GM18508 (cell line): ENCODE data around the gene PASD1.

ENCODE experiments used
- ATAC-seq: cut with Tn5 transposase; IDR thresholded peaks from one replicate; pipeline ENCODE4 v1.9.1; 2021; ENCODE audit warnings: moderate number of reproducible peaks; ENCODE audit not compliant: insufficient read depth, unreplicated experiment

PASD1 gene

GRCh38 chrX:151698485-151698884, 135.0 kb downstream of the PASD1 start:
- ATAC-seq = no peak

GRCh38 chrX:151699746-151700145, 136.3 kb downstream of the PASD1 start:
- no peak for ATAC-seq

GRCh38 chrX:151700581-151700980, 137.1 kb downstream of the PASD1 start:
- ATAC-seq = no peak

- ATAC-seq = no peak
Measured at GRCh38 chrX:151701071-151701470, 137.6 kb downstream of the PASD1 start.

- ATAC-seq = no peak
Measured at GRCh38 chrX:151701531-151701930, 138.1 kb downstream of the PASD1 start.

- ATAC-seq = no peak
Measured at GRCh38 chrX:151702026-151702714, 138.7 kb downstream of the PASD1 start.

GRCh38 chrX:151702741-151703340, 139.4 kb downstream of the PASD1 start:
- no peak for ATAC-seq

GRCh38 chrX:151703487-151703886, 140.0 kb downstream of the PASD1 start:
- ATAC-seq = no peak

GRCh38 chrX:151704041-151704663, 140.7 kb downstream of the PASD1 start:
- no peak for ATAC-seq

- ATAC-seq = no peak
Measured at GRCh38 chrX:151708821-151709220, 145.3 kb downstream of the PASD1 start.

GRCh38 chrX:151710457-151710856, 147.0 kb downstream of the PASD1 start:
- ATAC-seq = no peak

GRCh38 chrX:151711154-151711553, 147.7 kb downstream of the PASD1 start:
- no peak for ATAC-seq

GRCh38 chrX:151711787-151712186, 148.3 kb downstream of the PASD1 start:
- ATAC-seq = no peak

GRCh38 chrX:151712253-151712652, 148.8 kb downstream of the PASD1 start:
- no peak for ATAC-seq

- no peak for ATAC-seq
Measured at GRCh38 chrX:151713849-151714248, 150.4 kb downstream of the PASD1 start.

GRCh38 chrX:151714362-151714761, 150.9 kb downstream of the PASD1 start:
- ATAC-seq = no peak

GRCh38 chrX:151715752-151716151, 152.3 kb downstream of the PASD1 start, which contains the start of gene FATE1:
FATE1 (plus strand) TSS chrX:151716035; CDS start chrX:151716120, 85 bp downstream.
- ATAC-seq = no peak

GRCh38 chrX:151722241-151722846, 158.9 kb downstream of the PASD1 start:
- ATAC-seq = no peak

GRCh38 chrX:151723156-151723760, 159.8 kb downstream of the PASD1 start:
- no peak for ATAC-seq

GRCh38 chrX:151724563-151725337, 161.3 kb downstream of the PASD1 start:
- ATAC-seq = no peak
